Rectal smooth muscle tissue (tissue), 1 donor: ENCODE measurements around the gene RPL7L1.

ENCODE experiments used
- H3K27ac ChIP-seq: one replicate; pipeline ENCODE4 v1.7.0; 2013; ENCODE audit warnings: low read depth, low read length, inconsistent platforms
- H3K27me3 ChIP-seq: one replicate; pipeline ENCODE4 v1.7.0; 2013; ENCODE audit warnings: low read length; ENCODE audit not compliant: control insufficient read depth, insufficient read depth
- H3K36me3 ChIP-seq: one replicate; pipeline ENCODE4 v1.7.0; 2013; ENCODE audit warnings: low read length; ENCODE audit not compliant: control insufficient read depth, insufficient read depth
- H3K4me1 ChIP-seq: one replicate; pipeline ENCODE4 v1.7.0; 2013; ENCODE audit warnings: low read length; ENCODE audit not compliant: control insufficient read depth, insufficient read depth
- H3K4me3 ChIP-seq: one replicate; pipeline ENCODE4 v1.7.0; 2013; ENCODE audit warnings: low read length
- H3K9ac ChIP-seq: one replicate; pipeline ENCODE4 v1.7.0; 2013; ENCODE audit warnings: low read length

The RPL7L1 gene

GRCh38 chr6:42879372-42880239 lies at the start of gene RPL7L1:
Gene RPL7L1, plus strand, starts transcription at chr6:42879616. Its CDS starts 295 bp downstream, at chr6:42879911.
- Histone ChIP-seq H3K27me3 (no peaks in the 10 kb centered on the region), H3K4me3 (peak within 1 kb of the TSS; percentile 98), H3K4me1 (no peaks in the 10 kb centered on the region), H3K9ac (peak within 1 kb of the TSS; percentile 100), H3K36me3 (peaks cover 13% of the 10 kb centered on the region), H3K27ac (peak within 1 kb of the TSS; percentile 98)

- H3K27ac ChIP-seq, result no peak overlapping the region
- peaks cover 24% of the 10 kb centered on the region for H3K36me3 ChIP-seq
- no peaks in the 10 kb centered on the region for H3K27me3 ChIP-seq
- no peaks in the 10 kb centered on the region for H3K4me1 ChIP-seq
- H3K9ac ChIP-seq, result no peak overlapping the region
- no peak overlapping the region for H3K4me3 ChIP-seq
Measured at GRCh38 chr6:42831237-42831636, 48.2 kb upstream of the RPL7L1 start.

GRCh38 chr6:42834056-42834455 lies 45.4 kb upstream of the RPL7L1 start:
- no peak overlapping the region for H3K4me3 ChIP-seq
- H3K36me3 ChIP-seq, result peaks cover 16% of the 10 kb centered on the region
- H3K9ac ChIP-seq, result no peak overlapping the region
- H3K27ac ChIP-seq, result no peak overlapping the region
- no peaks in the 10 kb centered on the region for H3K27me3 ChIP-seq
- no peaks in the 10 kb centered on the region for H3K4me1 ChIP-seq

GRCh38 chr6:42841844-42842584 lies 37.4 kb upstream of the RPL7L1 start:
- Histone ChIP-seq H3K9ac (no peak overlapping the region), H3K27ac (no peak overlapping the region), H3K4me3 (no peak overlapping the region), H3K27me3 (no peaks in the 10 kb centered on the region), H3K36me3 (no peaks in the 10 kb centered on the region), H3K4me1 (no peaks in the 10 kb centered on the region)

GRCh38 chr6:42845327-42845694 lies 34.1 kb upstream of the RPL7L1 start:
- Histone ChIP-seq H3K4me1 (no peaks in the 10 kb centered on the region), H3K36me3 (no peaks in the 10 kb centered on the region), H3K9ac (no peak overlapping the region)

GRCh38 chr6:42846505-42846904 lies 32.9 kb upstream of the RPL7L1 start:
- Histone ChIP-seq H3K36me3 (no peaks in the 10 kb centered on the region), H3K27me3 (no peaks in the 10 kb centered on the region), H3K9ac (no peak overlapping the region), H3K27ac (no peak overlapping the region), H3K4me1 (no peaks in the 10 kb centered on the region), H3K4me3 (no peak overlapping the region)

More at GRCh38 chr6:42845327-42845694, 34.1 kb upstream of the RPL7L1 start:
- Histone ChIP-seq H3K27me3 (no peaks in the 10 kb centered on the region), H3K27ac (no peak overlapping the region), H3K4me3 (no peak overlapping the region)

GRCh38 chr6:42848700-42849099 lies 30.7 kb upstream of the RPL7L1 start:
- Histone ChIP-seq H3K9ac (no peak overlapping the region), H3K4me3 (no peak overlapping the region), H3K36me3 (peaks cover 10% of the 10 kb centered on the region), H3K27me3 (no peaks in the 10 kb centered on the region), H3K4me1 (no peaks in the 10 kb centered on the region), H3K27ac (no peak overlapping the region)

GRCh38 chr6:42851599-42851998 lies 27.8 kb upstream of the RPL7L1 start:
- no peak overlapping the region for H3K9ac ChIP-seq
- H3K27ac ChIP-seq, result no peak overlapping the region
- peaks cover 16% of the 10 kb centered on the region for H3K36me3 ChIP-seq
- H3K4me3 ChIP-seq, result no peak overlapping the region
- H3K27me3 ChIP-seq, result no peaks in the 10 kb centered on the region
- no peaks in the 10 kb centered on the region for H3K4me1 ChIP-seq

GRCh38 chr6:42860036-42860435 lies 19.4 kb upstream of the RPL7L1 start:
- Histone ChIP-seq H3K4me1 (no peaks in the 10 kb centered on the region), H3K36me3 (peaks cover 28% of the 10 kb centered on the region), H3K9ac (no peak overlapping the region), H3K27ac (no peak overlapping the region), H3K27me3 (no peaks in the 10 kb centered on the region), H3K4me3 (no peak overlapping the region)

- no peak overlapping the region for H3K9ac ChIP-seq
- H3K4me1 ChIP-seq, result no peaks in the 10 kb centered on the region
- H3K36me3 ChIP-seq, result peaks cover 29% of the 10 kb centered on the region
- no peak overlapping the region for H3K4me3 ChIP-seq
- no peaks in the 10 kb centered on the region for H3K27me3 ChIP-seq
- H3K27ac ChIP-seq, result no peak overlapping the region
Measured at GRCh38 chr6:42860481-42860880, 18.9 kb upstream of the RPL7L1 start.

- Histone ChIP-seq H3K27ac (no peak overlapping the region), H3K36me3 (peaks cover 16% of the 10 kb centered on the region), H3K4me3 (no peak overlapping the region), H3K9ac (no peak overlapping the region), H3K27me3 (no peaks in the 10 kb centered on the region), H3K4me1 (no peaks in the 10 kb centered on the region)
Measured at GRCh38 chr6:42864602-42865001, 14.8 kb upstream of the RPL7L1 start.

GRCh38 chr6:42870145-42870936 lies 9.1 kb upstream of the RPL7L1 start:
- Histone ChIP-seq H3K36me3 (no peaks in the 10 kb centered on the region), H3K4me3 (no peak overlapping the region), H3K9ac (no peak overlapping the region), H3K27ac (no peak overlapping the region), H3K27me3 (no peaks in the 10 kb centered on the region), H3K4me1 (no peaks in the 10 kb centered on the region)
